ENCODE data around the gene MPRIP.

MPRIP gene

DNA sequence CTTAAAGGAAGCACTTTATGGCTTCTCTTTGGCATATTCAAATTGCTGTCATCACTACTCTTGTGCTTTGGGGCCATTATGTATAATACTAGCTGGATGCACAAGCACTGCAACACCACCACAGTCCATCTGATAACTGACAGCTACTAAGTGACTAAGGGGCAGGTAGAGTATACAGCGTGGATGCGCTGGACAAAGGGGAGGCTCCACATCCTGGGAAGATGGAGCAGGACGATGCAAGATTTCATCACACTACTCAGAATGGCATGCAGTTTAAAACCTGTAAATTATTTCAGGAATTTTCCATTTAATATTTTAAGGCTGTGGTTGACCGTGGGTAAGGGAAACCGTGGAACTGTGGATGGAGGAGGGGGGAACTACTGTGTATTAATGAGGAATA, 25.0 kb downstream of the MPRIP start:
- H3K4me3 ChIP-seq (ENCODE audit: low read depth, low read length): no peak overlapping the region
- TF ChIP-seq, protein P1, sequence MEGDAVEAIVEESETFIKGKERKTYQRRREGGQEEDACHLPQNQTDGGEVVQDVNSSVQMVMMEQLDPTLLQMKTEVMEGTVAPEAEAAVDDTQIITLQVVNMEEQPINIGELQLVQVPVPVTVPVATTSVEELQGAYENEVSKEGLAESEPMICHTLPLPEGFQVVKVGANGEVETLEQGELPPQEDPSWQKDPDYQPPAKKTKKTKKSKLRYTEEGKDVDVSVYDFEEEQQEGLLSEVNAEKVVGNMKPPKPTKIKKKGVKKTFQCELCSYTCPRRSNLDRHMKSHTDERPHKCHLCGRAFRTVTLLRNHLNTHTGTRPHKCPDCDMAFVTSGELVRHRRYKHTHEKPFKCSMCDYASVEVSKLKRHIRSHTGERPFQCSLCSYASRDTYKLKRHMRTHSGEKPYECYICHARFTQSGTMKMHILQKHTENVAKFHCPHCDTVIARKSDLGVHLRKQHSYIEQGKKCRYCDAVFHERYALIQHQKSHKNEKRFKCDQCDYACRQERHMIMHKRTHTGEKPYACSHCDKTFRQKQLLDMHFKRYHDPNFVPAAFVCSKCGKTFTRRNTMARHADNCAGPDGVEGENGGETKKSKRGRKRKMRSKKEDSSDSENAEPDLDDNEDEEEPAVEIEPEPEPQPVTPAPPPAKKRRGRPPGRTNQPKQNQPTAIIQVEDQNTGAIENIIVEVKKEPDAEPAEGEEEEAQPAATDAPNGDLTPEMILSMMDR (IDR thresholded peaks at IDR 0.05; ENCODE audit: borderline replicate concordance, insufficient read depth, low read depth, low read length): no peak

DNA sequence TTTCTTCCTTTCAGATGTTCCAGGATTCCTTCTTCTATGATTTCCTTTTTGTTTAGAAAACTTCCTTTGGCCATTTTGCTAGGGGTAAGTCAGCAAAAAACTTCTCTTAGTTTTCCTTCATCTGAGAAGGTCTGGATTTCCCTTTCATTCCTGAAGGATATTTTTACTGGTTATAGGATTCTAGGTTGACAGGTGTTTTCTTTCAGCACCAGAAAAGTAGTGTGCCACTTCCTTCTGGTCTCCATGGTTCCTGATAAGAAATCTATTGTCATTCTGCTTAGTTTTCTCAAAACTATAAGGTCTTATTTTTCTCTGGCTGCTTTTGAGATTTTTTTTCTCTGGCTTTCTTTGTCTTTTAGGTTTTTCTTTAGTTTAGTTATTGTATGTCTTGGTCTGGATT, 27.6 kb downstream of the MPRIP start:
- TF ChIP-seq, protein P1 (IDR thresholded peaks at IDR 0.05; ENCODE audit: borderline replicate concordance, insufficient read depth, low read depth, low read length): no peak

DNA sequence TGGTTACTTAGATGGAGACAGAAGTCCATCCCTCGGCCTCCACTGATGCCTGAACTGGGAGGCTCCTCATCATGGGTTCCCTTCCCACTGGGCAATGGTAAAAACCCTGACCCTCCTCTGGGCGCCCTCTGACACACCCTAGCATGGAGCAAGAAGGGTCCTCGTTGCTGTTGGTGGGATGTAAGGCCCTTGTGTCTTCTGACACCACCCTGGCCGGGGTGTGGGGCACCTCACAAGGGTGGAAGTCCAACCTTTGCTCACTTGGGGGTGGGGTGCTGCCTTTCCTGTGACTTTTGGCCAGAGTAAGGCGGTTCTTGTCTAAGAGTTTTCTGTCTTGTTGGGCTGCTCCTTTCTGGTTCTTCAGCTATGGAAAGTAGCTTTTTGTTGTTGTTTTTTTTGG, 28.7 kb downstream of the MPRIP start:
- TF ChIP-seq, protein P1 (IDR thresholded peaks at IDR 0.05; ENCODE audit: borderline replicate concordance, insufficient read depth, low read depth, low read length): no peak
- H3K4me3 ChIP-seq (ENCODE audit: low read depth, low read length): no peak overlapping the region

More for the DNA sequence above, 27.6 kb downstream of the MPRIP start:
- H3K4me3 ChIP-seq (ENCODE audit: low read depth, low read length): no peak overlapping the region

DNA sequence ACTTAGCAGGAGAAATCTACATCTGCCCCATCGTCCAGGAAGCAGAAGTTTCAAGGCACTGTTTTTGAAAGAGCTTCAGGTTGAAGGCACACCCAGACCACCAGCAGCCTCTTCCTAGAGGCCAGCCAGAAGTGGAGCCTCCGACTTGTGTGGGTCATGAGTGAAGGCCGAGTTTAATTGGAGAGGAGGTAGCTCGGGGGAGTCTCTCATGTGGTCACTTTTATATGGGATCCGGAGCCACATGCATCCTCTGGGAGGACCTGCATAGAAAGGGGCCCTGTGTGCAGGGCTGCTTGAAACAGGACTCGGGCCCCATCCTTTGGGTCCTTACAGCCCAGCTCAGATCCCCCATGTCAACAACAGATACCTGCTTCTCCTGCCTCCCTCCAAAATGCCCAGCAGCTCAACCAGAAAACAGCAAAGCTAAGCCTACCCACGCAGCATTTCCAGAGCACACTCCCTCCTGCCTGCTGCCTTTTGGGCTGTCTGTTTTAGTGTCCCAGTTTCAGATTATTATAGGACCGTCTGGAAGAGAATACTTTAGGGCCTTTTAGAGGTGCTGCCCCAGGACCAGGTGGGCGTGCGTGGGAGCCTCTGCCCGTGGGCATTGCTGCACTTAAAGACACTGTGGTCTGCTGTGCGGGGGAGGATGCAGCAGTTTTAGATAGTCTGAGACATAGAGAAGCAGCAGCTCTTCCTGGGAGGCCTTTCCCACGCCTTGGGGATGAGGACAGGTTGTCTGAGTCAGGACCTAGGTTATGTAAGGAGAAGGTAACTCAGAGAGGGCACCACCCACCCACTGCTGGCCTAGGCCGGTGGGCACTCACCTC, 29.5 kb downstream of the MPRIP start:
- TF ChIP-seq, protein P1 (IDR thresholded peaks at IDR 0.05; ENCODE audit: borderline replicate concordance, insufficient read depth, low read depth, low read length): no peak
- no peak overlapping the region for H3K4me3 ChIP-seq (ENCODE audit: low read depth, low read length)

DNA sequence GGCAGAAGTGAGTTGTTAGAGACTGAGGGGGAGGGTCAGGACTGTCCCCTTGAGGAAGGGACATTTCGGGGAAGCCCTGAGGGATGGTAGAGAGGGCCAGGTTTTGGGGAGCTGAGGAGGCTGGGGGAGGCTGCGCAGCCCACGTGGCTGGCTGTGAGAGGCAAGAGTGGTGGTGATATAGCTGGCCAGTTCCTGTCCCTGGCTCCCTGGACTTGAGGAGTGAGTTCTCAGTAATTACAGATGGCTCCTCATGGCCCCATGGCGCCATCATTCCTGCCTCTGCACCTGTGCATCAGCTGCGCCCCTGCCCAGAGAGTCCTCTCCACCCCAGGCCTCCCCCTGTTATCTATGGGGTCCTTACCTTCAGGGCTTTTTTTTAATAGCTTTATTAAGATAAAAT, 30.3 kb downstream of the MPRIP start:
- H3K4me3 ChIP-seq (ENCODE audit: low read depth, low read length): no peak overlapping the region
- TF ChIP-seq, protein P1 (IDR thresholded peaks at IDR 0.05; ENCODE audit: borderline replicate concordance, insufficient read depth, low read depth, low read length): no peak

DNA sequence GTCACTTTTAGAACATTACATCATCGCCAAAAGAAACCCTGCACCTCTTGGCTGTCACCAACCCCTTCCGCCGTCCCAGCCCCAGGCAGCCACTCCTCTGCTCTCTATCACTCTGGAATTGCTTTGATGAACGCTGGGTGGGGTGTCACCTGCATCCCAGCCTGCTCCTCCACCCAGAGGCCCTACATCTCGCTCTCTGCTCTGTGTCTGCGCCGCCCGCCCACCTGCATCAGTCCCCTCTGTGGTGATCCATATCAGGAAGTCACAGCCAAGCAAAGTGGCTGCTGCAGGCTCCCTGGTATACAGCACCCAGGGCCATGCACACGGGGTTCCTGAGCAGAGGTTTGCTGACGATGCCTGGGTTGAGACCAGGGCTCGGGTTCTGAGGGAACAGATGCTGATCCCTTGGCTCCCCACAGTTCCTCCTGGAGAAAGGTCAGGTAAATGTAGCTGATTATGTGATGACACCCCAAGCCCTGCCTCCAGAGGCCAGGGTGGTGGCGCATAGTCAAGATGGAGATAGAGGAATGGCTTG, 30.8 kb downstream of the MPRIP start:
- no peak overlapping the region for H3K4me3 ChIP-seq (ENCODE audit: low read depth, low read length)
- TF ChIP-seq, protein P1 (IDR thresholded peaks at IDR 0.05; ENCODE audit: borderline replicate concordance, insufficient read depth, low read depth, low read length): no peak
